ENCODE data around the gene PPP1R13B. TPM values are rescaled to one million over a fixed set of nuclear protein-coding genes. Genes with fewer than 3 reads are reported as not detected.

Gene PPP1R13B
- total RNA-seq, 2 experiments from 2014 or later: 8.2 to 18.9 TPM

- no peaks in the 10 kb centered on the region for H3K4me1 ChIP-seq (ENCODE audit: insufficient read depth, low read length, poor library complexity, severe bottlenecking)
- TF ChIP-seq EZH2phosphoT487 (IDR thresholded peaks at IDR 0.05; ENCODE audit: borderline replicate concordance, low read depth, low read length): no peak
- TF ChIP-seq CTCF (conservative IDR thresholded peaks at IDR 0.05; ENCODE audit: low read length): no peak
- H3K4me3 ChIP-seq (ENCODE audit: low read depth, low read length, poor library complexity, severe bottlenecking): no peak overlapping the region
- no peaks in the 10 kb centered on the region for H3K9me2 ChIP-seq (ENCODE audit: insufficient read depth, low read length)
- no peak overlapping the region for H2AFZ ChIP-seq (ENCODE audit: low read length)
- no TSS peak for BruUV-seq (replicated peaks)
- POLR2A ChIA-PET: interaction anchor here (0.6 kb wide), 1 partner anchor 53 kb away, joined by 3 read pairs; no protein-coding TSS in a partner anchor
- no peak overlapping the region for H3K27ac ChIP-seq (ENCODE audit: low read depth, low read length, poor library complexity, severe bottlenecking)
- H3K9me3 ChIP-seq (ENCODE audit: low read length): no peaks in the 10 kb centered on the region
- H3K4me2 ChIP-seq (ENCODE audit: low read length): no peak overlapping the region
- CTCF ChIA-PET (ENCODE audit: unreplicated experiment): no interaction called here
- peaks cover 34% of the 10 kb centered on the region for H3K36me3 ChIP-seq (ENCODE audit: insufficient read depth, low read length)
- no peaks in the 10 kb centered on the region for H4K20me1 ChIP-seq (ENCODE audit: insufficient read depth, low read length)
- intact Hi-C loops (cut with micrococcal nuclease; ENCODE audit: unreplicated experiment): no loop called here
- H3K79me2 ChIP-seq (ENCODE audit: insufficient read depth, low read depth, low read length): no peaks in the 10 kb centered on the region
- no peak for DNase-seq (ENCODE audit: low spot score)
Observed at GRCh38 chr14:103732868-103733620, 114.3 kb downstream of the PPP1R13B start.

- H4K20me1 ChIP-seq (ENCODE audit: insufficient read depth, low read length): no peaks in the 10 kb centered on the region
- H3K9me3 ChIP-seq (ENCODE audit: low read length): no peaks in the 10 kb centered on the region
- H3K9me2 ChIP-seq (ENCODE audit: insufficient read depth, low read length): no peaks in the 10 kb centered on the region
- TF ChIP-seq CTCF (conservative IDR thresholded peaks at IDR 0.05; ENCODE audit: low read length): no peak
- TF ChIP-seq EZH2phosphoT487 (IDR thresholded peaks at IDR 0.05; ENCODE audit: borderline replicate concordance, low read depth, low read length): no peak
- intact Hi-C loops (cut with micrococcal nuclease; ENCODE audit: unreplicated experiment): no loop called here
- no peaks in the 10 kb centered on the region for H3K79me2 ChIP-seq (ENCODE audit: insufficient read depth, low read depth, low read length)
- no peak overlapping the region for H3K4me3 ChIP-seq (ENCODE audit: low read depth, low read length, poor library complexity, severe bottlenecking)
- no peak overlapping the region for H3K4me2 ChIP-seq (ENCODE audit: low read length)
- no peak for DNase-seq (ENCODE audit: low spot score)
- peaks cover 34% of the 10 kb centered on the region for H3K36me3 ChIP-seq (ENCODE audit: insufficient read depth, low read length)
- ChIA-PET CTCF (ENCODE audit: unreplicated experiment) (interaction anchor here (0.7 kb wide), 1 partner anchor 32 kb away, joined by 5 read pairs; no protein-coding TSS in a partner anchor), POLR2A (interaction anchor here (0.6 kb wide), 1 partner anchor 52 kb away, joined by 3 read pairs; no protein-coding TSS in a partner anchor)
- no peak overlapping the region for H2AFZ ChIP-seq (ENCODE audit: low read length)
- H3K27ac ChIP-seq (ENCODE audit: low read depth, low read length, poor library complexity, severe bottlenecking): no peak overlapping the region
- no peaks in the 10 kb centered on the region for H3K4me1 ChIP-seq (ENCODE audit: insufficient read depth, low read length, poor library complexity, severe bottlenecking)
- no TSS peak for BruUV-seq (replicated peaks)
Observed at GRCh38 chr14:103731916-103732867, 115.2 kb downstream of the PPP1R13B start.
